Measurements from ENCODE around the gene PLA2G4F. TPM values are rescaled to one million over a fixed set of nuclear protein-coding genes. Genes with fewer than 3 reads are reported as not detected.

Gene PLA2G4F
- total and polyA plus RNA-seq, 2 donors from 2014 or later, result 35.9 to 51.2 TPM

DNA sequence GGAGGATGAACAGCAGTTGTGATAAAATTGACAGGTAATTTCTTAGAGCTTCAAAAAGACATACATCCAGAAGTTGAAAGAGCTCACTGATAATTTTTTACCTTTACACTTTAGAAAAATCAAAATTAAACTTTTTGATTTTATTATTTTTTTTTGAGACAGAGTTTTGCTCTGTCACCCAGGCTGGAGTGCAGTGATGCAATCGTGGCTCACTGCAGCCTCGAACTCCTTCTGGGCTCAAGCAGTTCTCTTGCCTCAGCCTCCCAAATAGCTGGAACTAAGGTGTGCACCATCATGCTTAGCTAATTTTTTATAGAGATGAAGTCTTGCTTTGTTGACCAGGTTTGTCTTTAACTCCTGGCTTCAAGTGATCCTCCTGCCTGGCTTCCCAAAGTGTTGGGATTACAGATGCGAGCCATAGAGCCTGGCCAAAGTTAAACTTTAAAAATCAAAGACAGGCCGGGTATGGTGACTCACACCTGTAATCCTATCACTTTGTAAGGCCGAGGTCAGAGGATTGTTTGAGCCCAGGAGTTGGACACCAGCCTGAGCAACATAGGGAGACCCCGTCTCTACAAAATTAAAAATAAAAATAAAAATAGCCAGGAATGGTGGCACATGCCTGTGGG is 21.7 kb downstream of the PLA2G4F start:
- DNase-seq (no peak), FAIRE-seq (no peak)
- no peak overlapping the region for H3K9ac ChIP-seq (ENCODE audit: low read length in 3 of 3)
- H3K36me3 ChIP-seq (ENCODE audit: control insufficient read depth in 2 of 3, insufficient read depth in 3 of 3, low read length in 3 of 3), result no peaks in the 10 kb centered on the region
- H3K9me3 ChIP-seq (ENCODE audit: control insufficient read depth in 2 of 3, insufficient read depth in 1 of 3, low read length in 3 of 3), result peaks cover 0 to 10% (median 0%) of the 10 kb centered on the region in 3 donors
- H3K27me3 ChIP-seq (ENCODE audit: control insufficient read depth, insufficient read depth, low read length), result no peaks in the 10 kb centered on the region
- intact Hi-C loops (cut with DNase I), result no loop called here
- TF ChIP-seq, protein P1, sequence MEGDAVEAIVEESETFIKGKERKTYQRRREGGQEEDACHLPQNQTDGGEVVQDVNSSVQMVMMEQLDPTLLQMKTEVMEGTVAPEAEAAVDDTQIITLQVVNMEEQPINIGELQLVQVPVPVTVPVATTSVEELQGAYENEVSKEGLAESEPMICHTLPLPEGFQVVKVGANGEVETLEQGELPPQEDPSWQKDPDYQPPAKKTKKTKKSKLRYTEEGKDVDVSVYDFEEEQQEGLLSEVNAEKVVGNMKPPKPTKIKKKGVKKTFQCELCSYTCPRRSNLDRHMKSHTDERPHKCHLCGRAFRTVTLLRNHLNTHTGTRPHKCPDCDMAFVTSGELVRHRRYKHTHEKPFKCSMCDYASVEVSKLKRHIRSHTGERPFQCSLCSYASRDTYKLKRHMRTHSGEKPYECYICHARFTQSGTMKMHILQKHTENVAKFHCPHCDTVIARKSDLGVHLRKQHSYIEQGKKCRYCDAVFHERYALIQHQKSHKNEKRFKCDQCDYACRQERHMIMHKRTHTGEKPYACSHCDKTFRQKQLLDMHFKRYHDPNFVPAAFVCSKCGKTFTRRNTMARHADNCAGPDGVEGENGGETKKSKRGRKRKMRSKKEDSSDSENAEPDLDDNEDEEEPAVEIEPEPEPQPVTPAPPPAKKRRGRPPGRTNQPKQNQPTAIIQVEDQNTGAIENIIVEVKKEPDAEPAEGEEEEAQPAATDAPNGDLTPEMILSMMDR (IDR thresholded peaks at IDR 0.05; ENCODE audit: borderline replicate concordance, extremely low read depth, insufficient read depth), result no peak
- H3K27ac ChIP-seq (ENCODE audit: low read depth in 2 of 2, low read length in 2 of 2), result no peak overlapping the region
- H3K4me1 ChIP-seq (ENCODE audit: control insufficient read depth in 2 of 3, insufficient read depth in 2 of 3, low read depth in 1 of 3, low read length in 3 of 3), result no peaks in the 10 kb centered on the region
- no peak overlapping the region for H3K4me3 ChIP-seq (ENCODE audit: low read length in 3 of 3)

- H3K27ac ChIP-seq (ENCODE audit: low read depth in 2 of 2, low read length in 2 of 2), result no peak overlapping the region
- H3K9me3 ChIP-seq (ENCODE audit: control insufficient read depth in 2 of 3, insufficient read depth in 1 of 3, low read length in 3 of 3), result peaks cover 0 to 3% (median 0%) of the 10 kb centered on the region in 3 donors
- H3K36me3 ChIP-seq (ENCODE audit: control insufficient read depth in 2 of 3, insufficient read depth in 3 of 3, low read length in 3 of 3), result no peaks in the 10 kb centered on the region
- intact Hi-C loops (cut with DNase I), result no loop called here
- H3K4me3 ChIP-seq (ENCODE audit: low read length in 3 of 3), result no peak overlapping the region
- no peaks in the 10 kb centered on the region for H3K27me3 ChIP-seq (ENCODE audit: control insufficient read depth, insufficient read depth, low read length)
- no peak overlapping the region for H3K9ac ChIP-seq (ENCODE audit: low read length in 3 of 3)
- H3K4me1 ChIP-seq (ENCODE audit: control insufficient read depth in 2 of 3, insufficient read depth in 2 of 3, low read depth in 1 of 3, low read length in 3 of 3), result no peaks in the 10 kb centered on the region
- TF ChIP-seq, protein P1 (IDR thresholded peaks at IDR 0.05; ENCODE audit: borderline replicate concordance, extremely low read depth, insufficient read depth), result no peak
- FAIRE-seq, result no peak
- no peak for DNase-seq
Measured at GRCh38 chr15:42133886-42134502, 22.4 kb downstream of the PLA2G4F start.

GRCh38 chr15:42133356-42133755 is 23.1 kb downstream of the PLA2G4F start:
- intact Hi-C loops (cut with DNase I), result no loop called here
- H3K36me3 ChIP-seq (ENCODE audit: control insufficient read depth in 2 of 3, insufficient read depth in 3 of 3, low read length in 3 of 3), result no peaks in the 10 kb centered on the region
- no peak overlapping the region for H3K4me3 ChIP-seq (ENCODE audit: low read length in 3 of 3)
- no peaks in the 10 kb centered on the region for H3K9me3 ChIP-seq (ENCODE audit: control insufficient read depth in 2 of 3, insufficient read depth in 1 of 3, low read length in 3 of 3)
- H3K27ac ChIP-seq (ENCODE audit: low read depth in 2 of 2, low read length in 2 of 2), result no peak overlapping the region
- no peak overlapping the region for H3K9ac ChIP-seq (ENCODE audit: low read length in 3 of 3)
- no peaks in the 10 kb centered on the region for H3K27me3 ChIP-seq (ENCODE audit: control insufficient read depth, insufficient read depth, low read length)
- TF ChIP-seq, protein P1 (IDR thresholded peaks at IDR 0.05; ENCODE audit: borderline replicate concordance, extremely low read depth, insufficient read depth), result no peak
- H3K4me1 ChIP-seq (ENCODE audit: control insufficient read depth in 2 of 3, insufficient read depth in 2 of 3, low read depth in 1 of 3, low read length in 3 of 3), result no peaks in the 10 kb centered on the region
- DNase-seq, result no peak
- FAIRE-seq, result no peak
